DMS153 treated with DMSO at 0.1 percent for 48 hours (cell line): ENCODE measurements around the gene SLFNL1.

Experiments
- DNase-seq: peaks from one replicate; lab custom pipeline; 2025; ENCODE audit not compliant: unreplicated experiment; lab: John Stamatoyannopoulos, UW

Gene SLFNL1

DNA sequence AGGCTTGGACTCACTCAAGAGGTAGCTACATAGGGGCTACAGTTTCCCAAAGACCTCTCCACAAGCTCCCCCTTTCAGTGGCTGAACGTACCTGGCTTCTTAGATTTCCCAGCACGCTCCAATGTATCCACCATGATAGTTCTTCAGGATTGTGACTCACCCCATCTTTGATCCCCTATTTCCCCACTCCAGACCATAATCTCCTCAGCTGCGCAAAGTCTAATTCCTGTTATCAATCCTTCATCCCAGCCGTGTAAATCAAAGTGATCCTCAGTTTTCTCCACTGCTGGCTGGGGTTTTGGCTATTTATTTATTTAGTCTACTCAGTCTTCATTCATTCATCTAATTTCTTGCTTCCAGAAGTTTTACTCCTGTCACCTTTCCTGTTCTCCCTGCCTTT lies 55.1 kb downstream of the SLFNL1 start:
- DNase-seq, result no peak
